Measurements from ENCODE around the gene FOXJ3.

GRCh38 chr1:42162181-42162580 is 172.9 kb downstream of the FOXJ3 start:
- TF ChIP-seq CTCF (conservative IDR thresholded peaks at IDR 0.05 in 1 of 2, IDR thresholded peaks at IDR 0.05 in 1 of 2; ENCODE audit: extremely low read depth in 1 of 2, insufficient read depth in 1 of 2, low read depth in 1 of 2, low read length in 2 of 2) (no peak), EZH2 (IDR thresholded peaks at IDR 0.05; ENCODE audit: borderline replicate concordance, low read length) (no peak)
